Mucosa of gallbladder (tissue), 1 donor: Measurements from ENCODE around the gene LAMA5. TPM values are rescaled to one million over a fixed set of nuclear protein-coding genes. Genes with fewer than 3 reads are reported as not detected.
"Not testable (repeated sequence)": the region's sequence is repeated elsewhere in the genome, so short reads cannot be mapped to it uniquely, and the experiment has no call there.

ENCODE experiments used
- DNase-seq: peaks from one replicate; pipeline ENCODE4 v3.0.0-alpha.2; 2020; ENCODE audit warnings: low spot score
- total RNA-seq: library from RNA; stranded (reverse); gene quantifications from one replicate; pipeline ENCODE4 v1.2.1, GENCODE V29; 2021
- donor health status: DM: no; HTN: no; CAD: no.

Gene LAMA5
- total RNA-seq, 1 donor from 2014 or later, result 298 TPM

- no peak for DNase-seq
Measured at GRCh38 chr20:62390317-62391164, 23.4 kb upstream of the LAMA5 start.

GRCh38 chr20:62389601-62390087 lies 22.5 kb upstream of the LAMA5 start:
- DNase-seq, result no peak

- DNase-seq, result no peak
Measured at GRCh38 chr20:62388839-62389600, 21.9 kb upstream of the LAMA5 start.

GRCh38 chr20:62387933-62388635 lies 21.0 kb upstream of the LAMA5 start:
- no peak for DNase-seq

GRCh38 chr20:62387219-62387913 lies 20.3 kb upstream of the LAMA5 start:
- no peak for DNase-seq

GRCh38 chr20:62386383-62387218 lies 19.5 kb upstream of the LAMA5 start, which contains the start of gene RPS21:
Gene RPS21 (plus strand): TSS chr20:62387103. CDS start chr20:62387339, 236 bp downstream.
- DNase-seq, result peak; percentile 94

- DNase-seq, result peak; percentile 70
Measured at GRCh38 chr20:62382306-62383198, 15.4 kb upstream of the LAMA5 start.

GRCh38 chr20:62381842-62382241 lies 14.7 kb upstream of the LAMA5 start:
- DNase-seq, result no peak

- DNase-seq, result no peak
Measured at GRCh38 chr20:62381202-62381797, 14.2 kb upstream of the LAMA5 start.

GRCh38 chr20:62378215-62378614 lies 11.1 kb upstream of the LAMA5 start:
- DNase-seq, result no peak

GRCh38 chr20:62377615-62378178 lies 10.6 kb upstream of the LAMA5 start:
- no peak for DNase-seq

GRCh38 chr20:62377064-62377461 lies 10.0 kb upstream of the LAMA5 start:
- no peak for DNase-seq

GRCh38 chr20:62376112-62377063 lies 9.3 kb upstream of the LAMA5 start:
- no peak for DNase-seq

- no peak for DNase-seq
Measured at GRCh38 chr20:62374331-62375152, 7.4 kb upstream of the LAMA5 start.

- DNase-seq, result not testable (repeated sequence)
Measured at GRCh38 chr20:62373631-62374179, 6.6 kb upstream of the LAMA5 start.
